ENCODE results near the gene GSS. TPM values are rescaled to one million over a fixed set of nuclear protein-coding genes. Genes with fewer than 3 reads are reported as not detected.
A peak's percentile ranks its signal among the peaks of the same experiment; 100 is the strongest.

Gene GSS
- total RNA-seq, 1 donor from 2014 or later: 64.1 TPM

DNA sequence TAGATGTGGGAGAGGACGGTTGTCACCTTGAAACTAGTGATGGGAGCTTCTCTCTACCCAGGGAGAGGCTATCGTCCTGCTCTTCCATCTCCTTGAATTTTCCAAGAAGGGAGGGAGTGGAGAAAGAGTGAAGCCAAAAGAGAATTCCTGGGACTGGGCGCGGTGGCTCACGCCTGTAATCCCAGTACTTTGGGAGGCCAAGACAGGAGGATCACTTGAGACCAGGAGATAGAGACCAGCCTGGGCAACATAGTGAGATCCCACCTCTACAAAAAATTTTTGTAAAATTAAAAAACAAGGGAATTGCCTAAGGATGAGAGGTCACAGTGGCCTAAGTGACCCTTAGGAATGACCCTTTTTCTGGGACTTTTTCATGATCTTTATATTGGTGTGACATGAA is 8.9 kb upstream of the GSS start:
- Mint-ChIP-seq H3K9me3 (no peaks in the 10 kb centered on the region), H3K27me3 (ENCODE audit: insufficient read depth) (peaks cover 16% of the 10 kb centered on the region), H3K4me1 (ENCODE audit: low read depth) (peaks cover 6% of the 10 kb centered on the region), H3K4me3 (no peak overlapping the region), H3K36me3 (ENCODE audit: low read depth) (no peaks in the 10 kb centered on the region), H3K27ac (no peak overlapping the region)
- intact Hi-C loops (cut with micrococcal nuclease): no loop called here
- no peak for DNase-seq (ENCODE audit: low spot score)

DNA sequence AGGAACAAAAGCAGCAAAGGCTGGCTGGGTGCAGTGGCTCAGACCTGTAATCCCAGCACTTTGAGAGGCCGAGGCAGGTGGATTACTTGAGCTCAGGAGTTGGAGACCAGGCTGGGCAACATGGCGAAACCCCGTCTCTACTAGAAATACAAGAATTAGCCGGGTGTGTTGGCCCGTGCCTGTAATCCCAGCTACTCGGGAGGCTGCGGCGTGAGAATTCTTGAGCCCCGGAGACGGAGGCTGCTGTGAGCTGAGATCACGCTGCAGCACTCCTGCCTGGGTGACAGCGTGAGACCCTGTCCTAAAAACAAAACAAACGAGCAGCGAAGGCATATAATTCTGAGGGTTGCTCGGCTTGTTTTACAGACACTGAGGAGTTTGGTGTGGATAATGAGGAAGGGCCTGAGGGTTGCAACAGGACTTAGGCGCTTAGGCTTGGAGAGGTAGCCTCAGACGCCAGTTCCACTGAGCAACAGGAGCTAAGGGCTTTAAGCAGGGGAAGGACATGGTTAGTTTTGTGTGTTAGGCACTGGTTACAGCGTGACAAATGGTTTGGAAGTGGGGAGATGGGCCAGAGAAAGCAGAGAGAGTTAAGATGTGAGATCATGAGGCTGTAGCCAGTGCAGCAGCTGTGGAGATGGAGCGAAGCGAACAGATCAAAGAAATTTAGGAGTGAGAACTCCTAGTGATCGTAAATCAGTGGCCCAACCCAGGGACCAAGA is 1.3 kb upstream of the GSS start:
- intact Hi-C loops (cut with micrococcal nuclease): loop anchor here (1.0 to 10.0 kb wide), 3 partner anchors 190 to 318 kb away; partner anchors contain the start of genes EDEM2, MMP24OS and PIGU
- Mint-ChIP-seq H3K4me1 (ENCODE audit: low read depth) (peaks cover 29% of the 10 kb centered on the region), H3K4me3 (no peak overlapping the region)

DNA sequence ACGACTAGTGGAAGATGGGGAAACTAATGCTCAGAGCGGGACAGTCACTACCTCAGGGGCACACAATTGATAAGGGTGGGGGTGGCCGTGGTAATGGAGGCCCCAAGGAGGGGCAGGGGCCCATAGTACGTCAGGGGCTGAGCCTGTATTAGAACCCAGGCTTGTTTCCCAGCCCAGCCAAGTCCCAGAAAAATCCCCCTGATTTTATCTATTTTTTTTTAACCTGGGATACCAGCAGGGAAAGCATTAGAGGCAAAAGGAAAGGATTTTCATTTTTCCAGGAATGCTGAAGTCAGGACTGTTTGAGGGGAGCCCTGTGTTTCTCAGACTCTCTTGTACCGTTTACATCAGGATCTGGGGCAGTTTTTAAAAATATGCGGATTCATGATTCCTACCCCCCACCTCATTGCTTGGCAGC is 444 bp upstream of the GSS start:
- H3K27me3 Mint-ChIP-seq (ENCODE audit: insufficient read depth): peaks cover 3% of the 10 kb centered on the region
- H3K4me3 Mint-ChIP-seq: peak overlapping the region; percentile 94
- peak overlapping the region; percentile 95 for H3K27ac Mint-ChIP-seq
- DNase-seq (ENCODE audit: low spot score): no peak
- no peaks in the 10 kb centered on the region for H3K9me3 Mint-ChIP-seq
- intact Hi-C loops (cut with micrococcal nuclease): loop anchor here (1.0 to 10.0 kb wide), 3 partner anchors 191 to 319 kb away; partner anchors contain the start of genes EDEM2, MMP24OS and PIGU
- peaks cover 10% of the 10 kb centered on the region for H3K36me3 Mint-ChIP-seq (ENCODE audit: low read depth)
- H3K4me1 Mint-ChIP-seq (ENCODE audit: low read depth): peaks cover 29% of the 10 kb centered on the region

More for the DNA sequence above, 1.3 kb upstream of the GSS start:
- H3K36me3 Mint-ChIP-seq (ENCODE audit: low read depth): peaks cover 8% of the 10 kb centered on the region
- no peak overlapping the region for H3K27ac Mint-ChIP-seq
- H3K9me3 Mint-ChIP-seq: no peaks in the 10 kb centered on the region
- DNase-seq (ENCODE audit: low spot score): no peak
- H3K27me3 Mint-ChIP-seq (ENCODE audit: insufficient read depth): peaks cover 3% of the 10 kb centered on the region

DNA sequence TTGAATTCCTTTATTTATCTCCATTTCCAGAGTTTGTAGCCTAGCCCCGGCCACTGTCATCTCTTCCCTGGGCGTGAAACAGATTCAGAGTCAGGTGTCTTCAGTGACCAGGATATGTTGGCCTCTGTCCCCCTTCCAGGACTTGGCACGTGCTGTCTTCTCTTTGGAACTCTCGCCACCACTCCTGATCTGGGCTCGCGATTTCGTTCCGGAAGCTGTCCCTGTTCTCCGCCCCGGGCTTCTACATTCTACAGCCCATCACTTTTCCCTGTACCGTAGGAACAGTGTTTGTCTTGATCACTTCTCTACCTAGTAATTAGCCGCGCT is 739 bp downstream of the GSS start:
- intact Hi-C loops (cut with micrococcal nuclease): loop anchor here (1.0 to 10.0 kb wide), 8 partner anchors 37 to 586 kb away; partner anchors contain the start of genes ACSS2, MMP24OS, PIGU and TRPC4AP
- Mint-ChIP-seq H3K36me3 (ENCODE audit: low read depth) (peaks cover 15% of the 10 kb centered on the region), H3K4me3 (peak overlapping the region; percentile 94), H3K4me1 (ENCODE audit: low read depth) (peaks cover 23% of the 10 kb centered on the region), H3K27me3 (ENCODE audit: insufficient read depth) (peaks cover 2% of the 10 kb centered on the region), H3K9me3 (no peaks in the 10 kb centered on the region), H3K27ac (peak overlapping the region; percentile 95)
- no peak for DNase-seq (ENCODE audit: low spot score)

DNA sequence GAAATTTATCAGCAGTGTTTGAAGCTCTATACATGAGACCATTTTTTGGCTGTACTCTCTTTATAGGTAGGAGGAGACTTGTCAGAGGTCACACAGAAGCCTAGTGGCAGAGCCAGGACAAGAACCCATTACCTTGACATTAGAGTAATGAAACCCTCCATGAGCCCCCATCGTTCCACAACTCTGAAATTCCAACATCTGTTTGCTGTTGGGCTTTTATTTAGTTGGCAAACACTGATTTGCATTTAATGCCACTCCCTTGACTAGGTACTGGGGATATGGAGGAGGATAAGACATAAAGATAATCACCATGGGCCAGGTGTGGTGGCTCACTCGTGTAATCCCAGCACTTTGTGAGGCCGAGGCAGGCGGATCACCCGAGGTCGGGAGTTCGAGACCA is 1.6 kb downstream of the GSS start:
- H3K4me1 Mint-ChIP-seq (ENCODE audit: low read depth): peaks cover 23% of the 10 kb centered on the region
- peak overlapping the region; percentile 94 for H3K4me3 Mint-ChIP-seq
- intact Hi-C loops (cut with micrococcal nuclease): loop anchor here (10.0 kb wide), 1 partner anchor 321 kb away; the partner anchor contains the start of gene MMP24OS
- no peaks in the 10 kb centered on the region for H3K27me3 Mint-ChIP-seq (ENCODE audit: insufficient read depth)
- no peak for DNase-seq (ENCODE audit: low spot score)
- H3K36me3 Mint-ChIP-seq (ENCODE audit: low read depth): peaks cover 19% of the 10 kb centered on the region
- H3K27ac Mint-ChIP-seq: no peak overlapping the region
- H3K9me3 Mint-ChIP-seq: no peaks in the 10 kb centered on the region

DNA sequence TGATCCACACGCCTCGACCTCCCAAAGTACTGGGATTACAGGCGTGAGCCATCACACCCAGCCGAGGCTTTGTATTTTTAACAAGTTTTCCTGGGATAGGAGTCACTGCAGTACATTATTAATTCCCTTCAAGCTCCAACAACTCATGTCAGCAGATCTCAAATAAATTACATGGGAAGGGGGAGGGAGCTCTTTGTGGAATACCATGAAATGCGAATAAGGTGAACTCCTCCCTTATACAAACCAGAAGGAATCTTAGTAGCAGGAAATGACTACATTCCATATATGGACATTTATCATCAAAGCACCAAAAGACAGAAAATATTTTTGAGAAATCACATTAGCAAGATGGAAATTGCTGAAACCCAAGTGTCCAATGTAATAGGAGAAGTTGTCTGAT is 2.9 kb downstream of the GSS start:
- intact Hi-C loops (cut with micrococcal nuclease): loop anchor here (10.0 kb wide), 1 partner anchor 322 kb away; the partner anchor contains the start of gene MMP24OS
- H3K4me3 Mint-ChIP-seq: no peak overlapping the region
- H3K9me3 Mint-ChIP-seq: no peaks in the 10 kb centered on the region
- peaks cover 23% of the 10 kb centered on the region for H3K4me1 Mint-ChIP-seq (ENCODE audit: low read depth)
- H3K27me3 Mint-ChIP-seq (ENCODE audit: insufficient read depth): no peaks in the 10 kb centered on the region
- H3K36me3 Mint-ChIP-seq (ENCODE audit: low read depth): peaks cover 19% of the 10 kb centered on the region
- no peak for DNase-seq (ENCODE audit: low spot score)
- H3K27ac Mint-ChIP-seq: no peak overlapping the region

DNA sequence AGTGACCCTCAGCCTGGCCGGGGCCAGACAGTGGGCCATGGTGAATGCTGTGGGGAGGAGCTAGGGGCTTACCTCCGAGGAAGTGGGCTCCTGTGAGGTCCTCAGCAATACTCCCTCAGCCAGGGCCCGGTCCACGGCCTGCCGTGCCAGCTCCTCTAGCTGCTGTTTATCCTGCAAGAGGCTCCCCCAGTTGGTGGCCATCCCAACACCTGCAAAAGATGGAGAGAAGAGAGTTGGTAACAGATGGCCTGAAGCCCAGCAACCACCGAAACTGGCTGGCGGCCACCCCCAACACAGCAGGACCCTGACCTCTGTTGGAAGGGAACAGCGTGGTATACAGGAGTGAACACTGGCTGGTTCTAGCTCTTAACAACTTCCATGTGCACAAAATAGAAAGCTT is 4.0 kb downstream of the GSS start:
- no peaks in the 10 kb centered on the region for H3K27me3 Mint-ChIP-seq (ENCODE audit: insufficient read depth)
- H3K4me3 Mint-ChIP-seq: no peak overlapping the region
- no peaks in the 10 kb centered on the region for H3K9me3 Mint-ChIP-seq
- H3K27ac Mint-ChIP-seq: no peak overlapping the region
- peaks cover 19% of the 10 kb centered on the region for H3K36me3 Mint-ChIP-seq (ENCODE audit: low read depth)
- no peak for DNase-seq (ENCODE audit: low spot score)
- intact Hi-C loops (cut with micrococcal nuclease): loop anchor here (10.0 kb wide), 1 partner anchor 323 kb away; the partner anchor contains the start of gene MMP24OS
- H3K4me1 Mint-ChIP-seq (ENCODE audit: low read depth): peaks cover 23% of the 10 kb centered on the region

DNA sequence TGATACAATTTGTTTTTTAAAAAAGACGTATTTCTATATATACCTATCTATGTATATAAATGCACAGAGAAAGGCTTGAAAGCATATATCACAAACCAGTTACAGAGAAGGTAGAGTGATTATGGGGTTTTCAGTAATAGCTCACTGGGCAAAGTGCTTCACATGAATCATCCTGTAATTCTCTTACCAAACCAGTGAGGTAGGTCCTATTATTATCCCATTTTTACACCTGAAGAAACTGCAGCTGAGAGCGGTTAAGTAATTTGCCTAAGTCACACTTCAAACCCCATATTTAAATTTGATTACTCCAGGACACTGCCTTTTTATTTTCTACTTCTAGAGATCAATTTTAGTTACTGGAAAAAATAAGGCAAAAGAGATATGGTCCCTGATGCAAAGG is 4.4 kb downstream of the GSS start:
- H3K36me3 Mint-ChIP-seq (ENCODE audit: low read depth): peaks cover 20% of the 10 kb centered on the region
- no peaks in the 10 kb centered on the region for H3K9me3 Mint-ChIP-seq
- peaks cover 20% of the 10 kb centered on the region for H3K4me1 Mint-ChIP-seq (ENCODE audit: low read depth)
- H3K4me3 Mint-ChIP-seq: no peak overlapping the region
- no peaks in the 10 kb centered on the region for H3K27me3 Mint-ChIP-seq (ENCODE audit: insufficient read depth)
- no peak for DNase-seq (ENCODE audit: low spot score)
- H3K27ac Mint-ChIP-seq: no peak overlapping the region
- intact Hi-C loops (cut with micrococcal nuclease): loop anchor here (10.0 kb wide), 1 partner anchor 324 kb away; the partner anchor contains the start of gene MMP24OS

DNA sequence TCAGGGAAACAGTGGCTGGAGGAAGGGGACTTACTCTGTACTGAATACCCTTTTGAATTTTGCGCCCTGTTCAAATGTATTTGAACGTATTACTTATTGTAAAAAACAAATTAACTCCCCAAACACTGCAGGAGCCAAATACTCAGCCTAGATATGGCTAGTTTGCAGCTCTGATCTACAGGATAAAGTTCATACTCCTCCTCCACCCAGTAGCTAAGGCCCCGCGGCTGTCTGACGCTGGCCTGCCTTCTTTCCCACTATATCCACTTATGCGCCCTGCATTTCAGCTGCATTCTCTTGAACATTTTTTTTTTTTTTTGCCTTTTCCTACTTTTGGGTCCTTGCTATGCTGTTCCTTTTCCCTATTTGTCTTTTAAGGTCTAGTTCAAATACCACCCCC is 6.5 kb downstream of the GSS start:
- Mint-ChIP-seq H3K27ac (no peak overlapping the region), H3K4me3 (no peak overlapping the region), H3K4me1 (ENCODE audit: low read depth) (no peaks in the 10 kb centered on the region), H3K9me3 (no peaks in the 10 kb centered on the region), H3K27me3 (ENCODE audit: insufficient read depth) (no peaks in the 10 kb centered on the region), H3K36me3 (ENCODE audit: low read depth) (peaks cover 28% of the 10 kb centered on the region)
- intact Hi-C loops (cut with micrococcal nuclease): no loop called here
- DNase-seq (ENCODE audit: low spot score): no peak

DNA sequence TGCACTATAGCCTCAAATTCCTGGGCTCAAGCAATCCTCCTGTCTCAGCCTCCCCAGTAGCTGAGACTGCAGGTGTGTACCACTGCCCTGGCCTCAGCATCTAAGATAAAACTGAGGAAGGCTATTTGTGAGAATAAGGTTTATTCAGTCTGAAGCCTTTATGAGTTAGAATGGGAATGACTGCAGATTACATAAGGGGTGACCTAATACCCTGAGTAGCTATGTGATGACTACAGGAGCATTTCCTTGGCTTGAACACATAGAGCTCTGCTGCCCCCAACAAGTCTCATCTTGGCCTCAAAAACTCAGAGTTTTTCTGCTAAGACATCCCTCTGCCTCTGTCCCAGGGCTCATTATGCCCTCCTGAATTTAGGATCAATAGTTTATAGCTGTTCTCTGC is 7.6 kb downstream of the GSS start:
- H3K27me3 Mint-ChIP-seq (ENCODE audit: insufficient read depth): no peaks in the 10 kb centered on the region
- intact Hi-C loops (cut with micrococcal nuclease): no loop called here
- no peak overlapping the region for H3K4me3 Mint-ChIP-seq
- H3K27ac Mint-ChIP-seq: no peak overlapping the region
- no peaks in the 10 kb centered on the region for H3K4me1 Mint-ChIP-seq (ENCODE audit: low read depth)
- peaks cover 31% of the 10 kb centered on the region for H3K36me3 Mint-ChIP-seq (ENCODE audit: low read depth)
- no peaks in the 10 kb centered on the region for H3K9me3 Mint-ChIP-seq
- no peak for DNase-seq (ENCODE audit: low spot score)

DNA sequence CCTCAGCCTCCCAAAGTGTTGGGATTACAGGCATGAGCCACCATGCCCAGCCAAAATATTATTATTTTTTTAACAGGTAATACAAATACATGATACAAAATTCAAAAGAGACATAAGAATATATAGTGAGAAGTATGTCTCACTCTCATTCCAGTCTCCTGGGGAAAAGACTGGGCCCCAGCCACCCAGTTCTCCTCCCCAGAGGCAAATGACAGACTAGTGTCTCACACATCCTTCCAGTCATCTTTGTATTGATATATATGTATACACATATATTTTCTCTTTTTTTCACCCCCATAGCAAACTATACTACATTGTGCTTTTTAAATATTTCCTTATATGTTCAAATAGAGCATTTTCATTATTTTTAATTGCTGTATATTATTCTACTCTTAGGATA is 8.3 kb downstream of the GSS start:
- intact Hi-C loops (cut with micrococcal nuclease): no loop called here
- Mint-ChIP-seq H3K36me3 (ENCODE audit: low read depth) (peaks cover 31% of the 10 kb centered on the region), H3K4me3 (no peak overlapping the region), H3K4me1 (ENCODE audit: low read depth) (no peaks in the 10 kb centered on the region), H3K9me3 (no peaks in the 10 kb centered on the region), H3K27me3 (ENCODE audit: insufficient read depth) (no peaks in the 10 kb centered on the region), H3K27ac (no peak overlapping the region)
- no peak for DNase-seq (ENCODE audit: low spot score)

DNA sequence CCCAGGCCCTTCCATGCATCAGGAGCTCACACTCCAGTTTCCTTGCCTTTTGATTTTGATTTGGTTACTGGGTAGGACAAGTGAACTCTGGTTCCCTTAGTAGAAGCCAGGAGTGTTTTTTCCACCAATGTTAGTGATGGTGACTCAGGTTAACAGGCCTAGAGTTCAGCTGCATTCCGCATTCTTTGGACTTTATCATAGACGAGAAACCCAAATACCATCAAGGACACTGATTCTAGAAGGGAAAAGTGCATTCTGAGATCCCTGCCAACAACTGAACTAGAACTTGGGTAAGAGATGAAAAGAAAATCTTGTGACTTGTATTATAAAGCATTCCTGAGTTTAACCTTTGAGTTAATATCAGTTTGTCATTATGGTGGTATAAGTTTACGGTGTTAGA is 8.9 kb downstream of the GSS start:
- Mint-ChIP-seq H3K27me3 (ENCODE audit: insufficient read depth) (no peaks in the 10 kb centered on the region), H3K4me1 (ENCODE audit: low read depth) (no peaks in the 10 kb centered on the region), H3K27ac (no peak overlapping the region), H3K4me3 (no peak overlapping the region), H3K9me3 (no peaks in the 10 kb centered on the region), H3K36me3 (ENCODE audit: low read depth) (peaks cover 28% of the 10 kb centered on the region)
- intact Hi-C loops (cut with micrococcal nuclease): no loop called here
- no peak for DNase-seq (ENCODE audit: low spot score)

DNA sequence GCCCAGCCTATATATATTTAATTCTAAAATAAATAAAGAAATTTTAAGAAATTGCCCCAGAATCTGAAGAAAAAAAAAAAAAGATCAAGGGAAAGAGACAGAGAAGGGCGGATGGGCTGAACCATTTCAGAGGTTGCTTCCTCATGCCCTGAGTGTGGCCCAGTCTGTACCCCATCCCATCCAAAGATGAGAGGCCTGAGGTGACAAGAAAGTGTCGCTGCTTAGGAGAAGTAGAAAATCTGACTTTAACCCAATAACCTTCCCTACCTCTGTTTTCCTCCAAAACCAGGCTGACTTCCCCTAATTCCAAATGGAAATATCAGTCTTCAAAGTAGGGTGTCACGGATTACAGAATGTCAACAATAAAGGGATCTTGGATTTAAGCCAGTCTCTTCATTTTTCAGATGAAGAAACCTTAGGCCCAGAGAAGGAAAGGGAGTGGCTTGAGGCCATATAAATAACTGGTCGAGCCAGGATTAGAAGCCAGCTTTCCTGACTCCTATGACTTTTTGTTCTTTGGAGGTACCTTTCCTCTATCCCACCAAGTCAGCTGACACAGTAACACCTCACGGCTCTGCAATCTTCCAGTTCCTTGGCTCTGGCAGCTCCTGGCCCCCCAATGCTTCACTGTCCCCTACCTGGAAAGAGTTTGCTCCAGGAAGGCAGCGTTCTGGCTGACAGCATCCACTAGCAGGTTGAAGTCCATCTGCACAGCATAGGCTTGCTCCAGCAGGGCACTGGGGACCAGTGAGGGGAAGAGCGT is 10.1 kb downstream of the GSS start:
- Mint-ChIP-seq H3K4me1 (ENCODE audit: low read depth) (no peaks in the 10 kb centered on the region), H3K36me3 (ENCODE audit: low read depth) (peaks cover 30% of the 10 kb centered on the region), H3K27ac (no peak overlapping the region), H3K9me3 (no peaks in the 10 kb centered on the region), H3K4me3 (no peak overlapping the region), H3K27me3 (ENCODE audit: insufficient read depth) (no peaks in the 10 kb centered on the region)
- no peak for DNase-seq (ENCODE audit: low spot score)
- intact Hi-C loops (cut with micrococcal nuclease): no loop called here
